IMR-90 (cell line): Measurements from ENCODE around the gene ZNF765.

Experiments used
- BHLHE40 ChIP-seq: fragments of 150-350 bp; IDR thresholded peaks from 2 replicates; pipeline ENCODE4 v1.6.1; 2016; ENCODE audit warnings: mild to moderate bottlenecking, low read depth, low read length
- CEBPB ChIP-seq: IDR thresholded peaks from 2 replicates; pipeline ENCODE4 v1.6.1; 2012; ENCODE audit warnings: low read depth, low read length, improper control_type of control experiment
- CHD1 ChIP-seq: IDR thresholded peaks from 2 replicates; pipeline ENCODE4 v1.6.1; 2012; ENCODE audit warnings: low read depth, low read length, improper control_type of control experiment
- MAFK ChIP-seq: IDR thresholded peaks from 2 replicates; pipeline ENCODE4 v1.6.1; 2012; ENCODE audit warnings: low read depth, low read length, improper control_type of control experiment
- MXI1 ChIP-seq: IDR thresholded peaks from 2 replicates; pipeline ENCODE4 v1.6.1; 2012; ENCODE audit warnings: low read depth, mild to moderate bottlenecking, low read length, moderate library complexity, borderline replicate concordance
- POLR2A ChIP-seq: IDR thresholded peaks from 2 replicates; pipeline ENCODE4 v1.6.1; 2012; ENCODE audit warnings: mild to moderate bottlenecking, low read depth, low read length
- TF ChIP-seq, protein P1 (sequence below): conservative IDR thresholded peaks from 2 replicates; pipeline ENCODE4 v1.5.1; 2012; ENCODE audit warnings: mild to moderate bottlenecking, low read depth, low read length, improper control_type of control experiment
- TF ChIP-seq, protein P2 (sequence below): fragments of 150-350 bp; IDR thresholded peaks from 2 replicates; pipeline ENCODE4 v1.6.1; 2016; ENCODE audit warnings: low read depth, mild to moderate bottlenecking, low read length, moderate library complexity, borderline replicate concordance
- TF ChIP-seq, protein P3 (sequence below): fragments of 150-350 bp; IDR thresholded peaks from 2 replicates; pipeline ENCODE4 v1.6.1; 2017; ENCODE audit warnings: mild to moderate bottlenecking, antibody characterized with exemption, low read length, low read depth

DNA sequence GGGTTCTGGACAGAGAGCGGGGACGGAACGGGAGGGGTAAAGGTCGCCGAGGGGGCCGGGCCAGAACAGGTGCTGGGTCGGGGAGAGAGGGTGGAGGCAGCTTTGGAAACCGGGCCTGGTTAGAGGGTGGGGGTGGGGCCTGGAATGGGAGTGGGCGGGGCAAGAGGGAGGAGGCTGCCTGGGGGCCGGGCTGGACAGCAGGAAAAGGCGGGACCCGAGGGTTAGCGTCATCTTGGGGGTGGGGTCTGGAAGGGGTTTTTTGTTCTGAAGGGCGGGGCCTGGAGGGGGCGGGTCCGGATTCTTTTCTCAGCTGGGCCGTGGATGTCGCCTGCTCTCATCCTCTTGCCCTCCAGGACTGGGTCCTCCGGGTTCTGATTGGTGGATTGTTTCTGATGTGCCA is 68.3 kb downstream of the ZNF765 start:
- TF ChIP-seq, protein P1, sequence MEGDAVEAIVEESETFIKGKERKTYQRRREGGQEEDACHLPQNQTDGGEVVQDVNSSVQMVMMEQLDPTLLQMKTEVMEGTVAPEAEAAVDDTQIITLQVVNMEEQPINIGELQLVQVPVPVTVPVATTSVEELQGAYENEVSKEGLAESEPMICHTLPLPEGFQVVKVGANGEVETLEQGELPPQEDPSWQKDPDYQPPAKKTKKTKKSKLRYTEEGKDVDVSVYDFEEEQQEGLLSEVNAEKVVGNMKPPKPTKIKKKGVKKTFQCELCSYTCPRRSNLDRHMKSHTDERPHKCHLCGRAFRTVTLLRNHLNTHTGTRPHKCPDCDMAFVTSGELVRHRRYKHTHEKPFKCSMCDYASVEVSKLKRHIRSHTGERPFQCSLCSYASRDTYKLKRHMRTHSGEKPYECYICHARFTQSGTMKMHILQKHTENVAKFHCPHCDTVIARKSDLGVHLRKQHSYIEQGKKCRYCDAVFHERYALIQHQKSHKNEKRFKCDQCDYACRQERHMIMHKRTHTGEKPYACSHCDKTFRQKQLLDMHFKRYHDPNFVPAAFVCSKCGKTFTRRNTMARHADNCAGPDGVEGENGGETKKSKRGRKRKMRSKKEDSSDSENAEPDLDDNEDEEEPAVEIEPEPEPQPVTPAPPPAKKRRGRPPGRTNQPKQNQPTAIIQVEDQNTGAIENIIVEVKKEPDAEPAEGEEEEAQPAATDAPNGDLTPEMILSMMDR = no peak
- TF ChIP-seq POLR2A = no peak
- TF ChIP-seq MAFK = no peak
- TF ChIP-seq CHD1 = no peak
- TF ChIP-seq CEBPB = no peak
- TF ChIP-seq, protein P2, sequence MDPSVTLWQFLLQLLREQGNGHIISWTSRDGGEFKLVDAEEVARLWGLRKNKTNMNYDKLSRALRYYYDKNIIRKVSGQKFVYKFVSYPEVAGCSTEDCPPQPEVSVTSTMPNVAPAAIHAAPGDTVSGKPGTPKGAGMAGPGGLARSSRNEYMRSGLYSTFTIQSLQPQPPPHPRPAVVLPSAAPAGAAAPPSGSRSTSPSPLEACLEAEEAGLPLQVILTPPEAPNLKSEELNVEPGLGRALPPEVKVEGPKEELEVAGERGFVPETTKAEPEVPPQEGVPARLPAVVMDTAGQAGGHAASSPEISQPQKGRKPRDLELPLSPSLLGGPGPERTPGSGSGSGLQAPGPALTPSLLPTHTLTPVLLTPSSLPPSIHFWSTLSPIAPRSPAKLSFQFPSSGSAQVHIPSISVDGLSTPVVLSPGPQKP = no peak
- TF ChIP-seq BHLHE40 = no peak
- TF ChIP-seq MXI1 = no peak
- TF ChIP-seq, protein P3, sequence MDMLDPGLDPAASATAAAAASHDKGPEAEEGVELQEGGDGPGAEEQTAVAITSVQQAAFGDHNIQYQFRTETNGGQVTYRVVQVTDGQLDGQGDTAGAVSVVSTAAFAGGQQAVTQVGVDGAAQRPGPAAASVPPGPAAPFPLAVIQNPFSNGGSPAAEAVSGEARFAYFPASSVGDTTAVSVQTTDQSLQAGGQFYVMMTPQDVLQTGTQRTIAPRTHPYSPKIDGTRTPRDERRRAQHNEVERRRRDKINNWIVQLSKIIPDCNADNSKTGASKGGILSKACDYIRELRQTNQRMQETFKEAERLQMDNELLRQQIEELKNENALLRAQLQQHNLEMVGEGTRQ = no peak
